ENCODE results near the gene GPR158. TPM values are rescaled to one million over a fixed set of nuclear protein-coding genes. Genes with fewer than 3 reads are reported as not detected.

GPR158 gene
- total RNA-seq, 1 donor from 2014 or later: under 0.01 TPM

- no peak for DNase-seq (ENCODE audit: low read depth, low spot score)
Measured at GRCh38 chr10:25390733-25391132, 215.9 kb downstream of the GPR158 start.

- DNase-seq (ENCODE audit: low read depth, low spot score): no peak
Measured at GRCh38 chr10:25392132-25392531, 217.3 kb downstream of the GPR158 start.

- DNase-seq (ENCODE audit: low read depth, low spot score): no peak
Measured at GRCh38 chr10:25393621-25394020, 218.8 kb downstream of the GPR158 start.

- DNase-seq (ENCODE audit: low read depth, low spot score): no peak
Measured at GRCh38 chr10:25398680-25399079, 223.9 kb downstream of the GPR158 start.

- no peak for DNase-seq (ENCODE audit: low read depth, low spot score)
Measured at GRCh38 chr10:25405871-25406270, 231.1 kb downstream of the GPR158 start.

GRCh38 chr10:25417611-25418010, 242.8 kb downstream of the GPR158 start:
- DNase-seq (ENCODE audit: low read depth, low spot score): no peak

- no peak for DNase-seq (ENCODE audit: low read depth, low spot score)
Measured at GRCh38 chr10:25425776-25426175, 251.0 kb downstream of the GPR158 start.

GRCh38 chr10:25436431-25436830, 261.6 kb downstream of the GPR158 start:
- no peak for DNase-seq (ENCODE audit: low read depth, low spot score)

GRCh38 chr10:25441270-25441669, 266.5 kb downstream of the GPR158 start:
- DNase-seq (ENCODE audit: low read depth, low spot score): no peak

- no peak for DNase-seq (ENCODE audit: low read depth, low spot score)
Measured at GRCh38 chr10:25444266-25444665, 269.5 kb downstream of the GPR158 start.

GRCh38 chr10:25451401-25451800, 276.6 kb downstream of the GPR158 start:
- DNase-seq (ENCODE audit: low read depth, low spot score): no peak

GRCh38 chr10:25453619-25454018, 278.8 kb downstream of the GPR158 start:
- no peak for DNase-seq (ENCODE audit: low read depth, low spot score)

GRCh38 chr10:25455980-25456567, 281.3 kb downstream of the GPR158 start:
- peak; percentile 41 for DNase-seq (ENCODE audit: low read depth, low spot score)

- no peak for DNase-seq (ENCODE audit: low read depth, low spot score)
Measured at GRCh38 chr10:25457552-25457951, 282.8 kb downstream of the GPR158 start.

- no peak for DNase-seq (ENCODE audit: low read depth, low spot score)
Measured at GRCh38 chr10:25465582-25466372, 291.0 kb downstream of the GPR158 start.

- no peak for DNase-seq (ENCODE audit: low read depth, low spot score)
Measured at GRCh38 chr10:25467881-25468280, 293.1 kb downstream of the GPR158 start.

GRCh38 chr10:25481467-25481866, 306.7 kb downstream of the GPR158 start:
- no peak for DNase-seq (ENCODE audit: low read depth, low spot score)

GRCh38 chr10:25483999-25484398, 309.2 kb downstream of the GPR158 start:
- no peak for DNase-seq (ENCODE audit: low read depth, low spot score)

- DNase-seq (ENCODE audit: low read depth, low spot score): no peak
Measured at GRCh38 chr10:25487266-25487665, 312.5 kb downstream of the GPR158 start.

GRCh38 chr10:25492040-25492439, 317.2 kb downstream of the GPR158 start:
- DNase-seq (ENCODE audit: low read depth, low spot score): no peak

- no peak for DNase-seq (ENCODE audit: low read depth, low spot score)
Measured at GRCh38 chr10:25492680-25493079, 317.9 kb downstream of the GPR158 start.

- DNase-seq (ENCODE audit: low read depth, low spot score): peak; percentile 81
Measured at GRCh38 chr10:25493122-25493893, 318.5 kb downstream of the GPR158 start.
